HK-2 (cell line): ENCODE results near the gene LIPK.

ENCODE experiments used
- DNase-seq: peaks from one replicate; pipeline ENCODE4 v3.0.0-alpha.2; 2018; ENCODE audit not compliant: unreplicated experiment

LIPK gene

DNA sequence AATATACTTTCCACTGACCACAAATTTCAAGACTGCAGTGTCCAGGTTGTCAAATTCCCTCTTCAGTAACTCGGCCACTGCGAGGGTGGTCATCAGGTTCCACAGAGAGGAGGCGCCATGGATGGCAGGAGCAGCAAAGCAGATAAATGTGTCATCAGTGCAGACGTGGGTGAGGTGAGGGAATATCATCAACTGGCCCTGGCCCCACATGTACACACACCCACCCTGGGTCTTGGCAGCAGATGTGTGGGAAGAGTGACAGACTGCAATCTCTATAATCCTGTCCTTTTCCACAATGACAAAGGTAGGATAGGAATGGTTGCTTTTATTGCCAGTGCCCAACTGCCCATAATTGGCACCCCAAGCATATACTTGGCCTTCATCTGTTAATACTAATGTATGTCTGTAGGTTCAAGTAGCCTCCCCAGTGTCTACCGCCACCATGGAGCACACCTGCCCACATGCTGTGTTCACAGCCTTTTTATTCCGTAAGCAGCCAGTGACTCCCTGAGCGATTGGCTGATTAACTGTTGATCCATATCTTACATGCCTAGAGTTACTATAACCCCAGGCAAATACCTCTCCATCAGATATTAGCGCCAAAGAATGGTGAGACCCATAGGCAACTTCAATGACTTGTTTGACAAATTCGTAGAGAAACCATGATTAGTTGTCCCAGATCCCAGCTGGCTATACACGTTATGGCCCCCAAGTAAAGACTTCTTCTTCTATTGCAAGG lies 80.2 kb downstream of the LIPK start:
- no peak for DNase-seq

DNA sequence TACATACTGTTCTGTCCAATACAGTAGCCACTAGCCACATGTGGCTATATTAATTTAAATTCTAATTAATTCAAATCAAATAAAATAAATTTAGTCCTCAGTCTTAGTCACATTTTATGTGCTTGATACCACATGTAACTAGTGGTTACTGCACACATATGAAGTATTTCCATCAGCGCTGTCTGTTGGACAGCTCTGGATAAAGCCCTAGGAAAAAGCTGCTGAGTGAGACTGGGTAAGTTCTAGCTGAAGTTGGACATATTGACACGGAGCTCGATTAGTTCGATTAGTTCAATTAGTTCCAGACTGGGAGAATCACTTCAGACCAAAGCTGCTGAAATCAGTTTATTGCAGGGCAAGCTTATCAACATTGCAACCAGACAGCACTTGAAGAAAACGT lies 81.4 kb downstream of the LIPK start:
- no peak for DNase-seq

DNA sequence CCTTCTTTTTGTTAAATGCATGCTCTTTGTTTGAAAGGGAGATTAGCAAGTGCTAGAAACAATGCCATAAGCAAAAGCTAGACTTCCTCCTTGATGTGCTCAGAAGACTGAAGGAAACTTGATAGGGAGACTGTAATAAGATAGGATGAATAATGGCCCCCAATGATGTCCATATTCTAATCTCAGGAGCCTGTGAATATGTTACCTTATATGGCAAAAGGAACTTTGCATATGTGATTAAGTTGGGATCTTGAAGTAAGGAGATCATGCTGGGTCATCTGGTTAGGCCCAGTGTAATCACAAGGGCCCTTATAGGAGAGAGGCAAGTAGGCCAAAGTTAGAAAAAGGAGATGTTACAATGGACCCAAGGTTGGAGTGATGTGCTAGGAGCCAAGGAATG lies 82.9 kb downstream of the LIPK start:
- no peak for DNase-seq

DNA sequence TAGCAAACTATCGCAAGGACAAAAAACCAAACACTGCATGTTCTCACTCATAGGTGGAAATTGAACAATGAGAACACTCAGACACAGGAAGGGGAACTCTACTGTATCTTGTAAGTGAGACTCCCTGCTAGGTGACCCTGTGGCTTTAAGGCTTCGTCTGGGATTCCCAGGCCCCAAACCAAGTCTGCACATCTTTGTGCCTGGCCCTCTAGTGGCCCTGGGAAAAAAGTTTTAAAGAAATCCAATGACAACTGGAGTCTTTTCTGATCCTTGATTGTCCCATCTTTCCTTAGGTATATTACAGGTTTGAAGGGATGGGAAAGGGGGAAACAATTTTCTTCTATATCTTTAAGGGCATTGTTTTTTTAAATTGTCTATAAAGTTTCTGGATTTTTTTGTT lies 85.9 kb downstream of the LIPK start:
- peak; percentile 30 for DNase-seq

DNA sequence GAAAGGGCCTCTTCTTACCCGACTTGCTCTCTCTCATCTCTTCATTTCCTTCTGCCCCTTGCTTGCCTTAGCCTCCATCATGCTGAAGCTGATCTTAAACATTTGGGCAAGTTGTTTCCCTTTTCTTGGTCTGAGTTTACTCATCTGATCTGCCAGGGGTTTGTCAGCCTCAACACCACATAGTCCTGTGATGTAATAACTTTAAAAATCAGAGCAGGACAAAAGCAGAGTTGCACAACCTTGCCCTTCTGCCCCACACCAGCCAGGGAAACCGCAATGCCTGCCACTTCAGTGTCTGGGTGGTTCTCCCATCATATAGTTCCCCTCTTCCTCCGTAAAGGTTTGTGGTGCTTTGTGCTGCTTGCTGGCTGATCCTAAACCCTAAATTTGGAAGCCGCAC lies 86.6 kb downstream of the LIPK start:
- DNase-seq: no peak

DNA sequence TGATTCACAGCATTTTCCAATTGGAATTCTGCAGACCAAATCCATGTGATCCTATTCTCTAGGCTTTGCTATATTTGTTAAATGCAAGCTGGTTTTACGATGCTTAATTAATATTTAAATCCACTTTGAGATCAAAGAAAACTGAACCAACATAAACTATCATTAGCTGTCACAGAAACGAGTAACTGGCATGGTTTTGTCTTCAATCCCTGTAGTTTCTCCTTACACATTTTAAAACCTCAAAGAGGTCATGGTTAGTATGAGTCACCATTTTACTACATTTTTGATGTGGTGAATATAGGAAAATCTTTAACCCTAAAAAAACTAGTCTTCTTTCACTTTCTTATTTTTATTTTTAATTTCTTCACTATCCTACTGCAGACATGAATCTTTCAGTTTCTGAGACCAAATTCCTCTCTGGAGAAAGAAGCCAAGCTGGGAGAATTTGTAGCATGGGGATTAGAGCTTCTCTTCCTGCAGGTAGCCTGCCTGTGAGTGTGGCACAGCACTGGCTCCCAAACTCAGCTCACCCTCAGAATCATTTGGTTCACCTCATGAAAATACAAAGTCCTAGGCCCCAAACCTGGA lies 87.8 kb downstream of the LIPK start:
- DNase-seq: no peak

DNA sequence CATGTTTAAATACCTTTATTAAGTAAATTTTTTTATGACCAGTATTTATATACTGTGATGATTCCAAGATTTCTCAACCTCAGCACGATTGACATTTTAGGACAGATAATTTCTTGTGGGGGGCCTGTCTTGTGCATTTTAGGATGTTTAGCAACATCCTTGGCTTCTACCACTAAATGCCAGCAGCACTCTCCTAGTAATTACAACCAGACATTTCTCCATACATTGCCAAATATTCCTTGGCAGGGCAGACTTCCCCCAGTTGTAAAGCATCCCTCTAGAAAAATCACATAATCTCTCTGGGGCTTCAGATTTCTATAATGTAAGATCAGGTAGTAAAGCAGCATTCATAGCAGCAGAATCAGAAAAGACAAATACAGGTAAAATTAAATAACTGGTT lies 88.7 kb downstream of the LIPK start:
- no peak for DNase-seq

DNA sequence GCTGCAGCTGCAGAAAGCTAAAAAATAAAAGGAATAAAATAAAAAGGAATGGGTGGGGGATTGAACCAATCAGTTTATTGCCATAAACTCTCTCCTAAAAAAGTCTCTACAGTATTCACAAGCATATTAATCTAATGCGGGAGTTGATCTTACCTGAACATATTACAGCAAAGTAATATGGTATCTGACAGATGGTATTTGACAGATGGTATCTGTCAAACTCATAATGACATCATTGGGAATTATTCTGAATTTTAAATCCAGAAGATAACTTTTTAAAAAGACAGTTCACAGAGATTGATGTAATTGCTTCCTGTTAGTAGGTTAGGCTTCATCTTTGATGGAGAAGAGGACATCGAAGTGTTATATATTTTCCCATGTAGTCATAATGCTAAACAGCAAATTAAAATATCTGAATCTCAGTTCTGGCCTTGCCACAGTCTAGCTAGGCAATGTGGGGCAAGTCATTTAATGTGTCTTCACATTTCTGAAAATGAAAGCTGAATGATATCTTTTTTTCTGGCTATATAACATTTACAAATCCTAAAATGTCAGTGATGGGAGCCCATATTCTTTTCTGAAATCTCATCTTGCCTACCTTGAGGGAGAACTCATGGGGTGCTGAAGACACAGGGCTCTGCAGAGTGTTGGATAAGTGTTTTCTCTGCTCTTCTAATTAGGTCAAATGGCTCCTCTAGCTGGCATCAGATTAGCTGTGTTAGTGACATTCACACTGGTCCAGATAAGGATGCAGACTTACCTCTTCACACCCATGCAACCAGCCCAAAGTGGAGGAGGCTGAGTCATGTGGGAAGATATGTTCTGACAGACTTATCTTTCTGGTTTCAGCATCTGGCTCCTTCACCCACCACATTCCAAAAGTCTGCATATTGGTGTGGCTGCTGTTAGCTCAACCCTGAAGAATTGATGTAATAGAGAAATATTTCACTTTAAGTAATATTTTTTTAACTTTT lies 94.4 kb downstream of the LIPK start:
- DNase-seq: no peak
